Fibroblast of the aortic adventitia (primary cell): ENCODE measurements around the gene TMEM95. TPM values are rescaled to one million over a fixed set of nuclear protein-coding genes. Genes with fewer than 3 reads are reported as not detected.
"Not testable (repeated sequence)": the region's sequence is repeated elsewhere in the genome, so short reads cannot be mapped to it uniquely, and the experiment has no call there.

Experiments
- DNase-seq: peaks from one replicate; pipeline ENCODE4 v3.0.0-alpha.2; 2010; ENCODE audit warnings: low read depth
- H3K4me3 ChIP-seq: 2 replicates; pipeline ENCODE4 v1.5.1; 2011; ENCODE audit warnings: low read depth, mild to moderate bottlenecking, control low read depth, low read length, moderate library complexity
- total RNA-seq: library from RNA; depleted of rRNA; stranded (reverse); fragments of >200 nt; gene quantifications from 2 replicates; pipeline ENCODE4 v1.2.3, GENCODE V29; 2012; ENCODE audit warnings: low replicate concordance
- TF ChIP-seq, protein P1 (sequence below): IDR thresholded peaks from 2 replicates; pipeline ENCODE4 v1.5.1; 2011; ENCODE audit warnings: mild to moderate bottlenecking, low read length, control low read depth, inconsistent platforms; ENCODE audit not compliant: insufficient read depth

TMEM95 gene
- total RNA-seq, 1 donor: not detected

DNA sequence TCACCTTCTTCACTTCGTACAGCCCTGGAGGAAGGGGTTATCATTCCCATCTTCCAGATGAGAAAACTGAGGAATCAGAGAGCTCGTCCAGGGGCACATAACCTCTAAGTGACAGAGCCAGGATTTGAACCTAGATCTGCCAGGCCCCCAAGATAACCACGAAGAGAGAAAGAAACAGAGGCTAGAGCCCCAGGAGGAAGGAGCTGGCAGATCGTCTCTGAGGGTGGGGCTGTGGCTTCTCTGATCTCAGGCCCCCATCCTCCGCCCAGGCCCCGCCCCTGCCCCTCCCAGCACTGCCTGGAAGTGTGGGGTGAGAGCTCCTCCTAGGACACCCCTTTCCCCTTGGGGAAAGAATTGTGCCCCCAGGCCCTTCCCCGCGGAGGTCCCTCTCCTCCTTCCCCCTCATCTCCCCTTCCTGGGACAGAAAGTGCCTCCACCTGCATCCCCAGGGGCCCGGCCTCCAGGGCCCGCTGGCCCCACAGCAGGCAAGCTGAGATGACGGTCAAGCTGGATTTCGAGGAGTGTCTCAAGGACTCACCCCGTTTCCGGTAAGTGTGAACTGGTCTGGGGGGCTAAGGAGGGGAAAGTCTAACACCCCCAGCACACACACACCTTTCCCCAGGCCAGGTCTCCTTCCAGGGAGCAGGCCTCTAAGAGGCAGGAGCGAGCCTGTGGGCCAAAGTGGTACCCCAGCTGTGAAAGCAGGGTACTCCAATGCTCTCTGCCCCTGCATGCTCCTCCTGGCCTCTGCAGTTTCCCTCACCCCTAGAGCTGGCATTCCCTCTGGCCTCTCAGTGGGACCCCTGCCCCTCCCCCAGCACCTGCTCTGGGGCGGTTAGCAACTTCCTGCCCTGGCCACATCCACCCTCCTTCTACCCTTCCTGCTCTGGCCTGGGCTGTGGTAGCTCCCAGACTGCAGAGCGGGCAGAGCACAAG, 18.4 kb upstream of the TMEM95 start, which contains the start of gene ACAP1:
TSS of gene ACAP1 (plus strand) at position 290 of the 936 bp plus-strand sequence. CDS start at position 496, 206 bp downstream.
- no peak for DNase-seq
- H3K4me3 ChIP-seq: no peak within 1 kb of the TSS
- TF ChIP-seq, protein P1, sequence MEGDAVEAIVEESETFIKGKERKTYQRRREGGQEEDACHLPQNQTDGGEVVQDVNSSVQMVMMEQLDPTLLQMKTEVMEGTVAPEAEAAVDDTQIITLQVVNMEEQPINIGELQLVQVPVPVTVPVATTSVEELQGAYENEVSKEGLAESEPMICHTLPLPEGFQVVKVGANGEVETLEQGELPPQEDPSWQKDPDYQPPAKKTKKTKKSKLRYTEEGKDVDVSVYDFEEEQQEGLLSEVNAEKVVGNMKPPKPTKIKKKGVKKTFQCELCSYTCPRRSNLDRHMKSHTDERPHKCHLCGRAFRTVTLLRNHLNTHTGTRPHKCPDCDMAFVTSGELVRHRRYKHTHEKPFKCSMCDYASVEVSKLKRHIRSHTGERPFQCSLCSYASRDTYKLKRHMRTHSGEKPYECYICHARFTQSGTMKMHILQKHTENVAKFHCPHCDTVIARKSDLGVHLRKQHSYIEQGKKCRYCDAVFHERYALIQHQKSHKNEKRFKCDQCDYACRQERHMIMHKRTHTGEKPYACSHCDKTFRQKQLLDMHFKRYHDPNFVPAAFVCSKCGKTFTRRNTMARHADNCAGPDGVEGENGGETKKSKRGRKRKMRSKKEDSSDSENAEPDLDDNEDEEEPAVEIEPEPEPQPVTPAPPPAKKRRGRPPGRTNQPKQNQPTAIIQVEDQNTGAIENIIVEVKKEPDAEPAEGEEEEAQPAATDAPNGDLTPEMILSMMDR: no peak

- H3K4me3 ChIP-seq, DNase-seq: not testable (repeated sequence)
Measured at GRCh38 chr17:7337600-7337999, 17.4 kb upstream of the TMEM95 start.

- H3K4me3 ChIP-seq: no peak overlapping the region
- no peak for DNase-seq
- TF ChIP-seq, protein P1: no peak
Measured at GRCh38 chr17:7340179-7340578, 14.8 kb upstream of the TMEM95 start.

GRCh38 chr17:7341842-7342241, 13.1 kb upstream of the TMEM95 start:
- TF ChIP-seq, protein P1: no peak
- no peak for DNase-seq
- H3K4me3 ChIP-seq: no peak overlapping the region

- TF ChIP-seq, protein P1: no peak
- DNase-seq: no peak
- H3K4me3 ChIP-seq: no peak overlapping the region
Measured at GRCh38 chr17:7343250-7343649, 11.7 kb upstream of the TMEM95 start.

- TF ChIP-seq, protein P1: no peak
- no peak overlapping the region for H3K4me3 ChIP-seq
- DNase-seq: no peak
Measured at GRCh38 chr17:7346761-7347614, 8.0 kb upstream of the TMEM95 start.
